GM12878 (cell line): Measurements from ENCODE around the gene MT1B. TPM values are rescaled to one million over a fixed set of nuclear protein-coding genes. Genes with fewer than 3 reads are reported as not detected.

Experiments
- CHD1 ChIP-seq: IDR thresholded peaks from 2 replicates; pipeline ENCODE4 v1.6.1; 2012; ENCODE audit warnings: low read depth, low read length, improper control_type of control experiment
- EGR1 ChIP-seq, 2 experiments: IDR thresholded peaks; 1 replicate in 1 of 2; 2 replicates in 1 of 2; pipeline ENCODE4 v1.6.1; 2011 to 2012; ENCODE audit warnings: low read depth in 2 of 2, low read length in 2 of 2, borderline replicate concordance in 1 of 2, mild to moderate bottlenecking in 1 of 2, moderate library complexity in 1 of 2
- KDM1A ChIP-seq: fragments of 200-600 bp; sonication (generic); IDR thresholded peaks from 2 replicates; pipeline ENCODE4 v1.6.1; 2016; ENCODE audit warnings: borderline replicate concordance
- MYC ChIP-seq: IDR thresholded peaks from 2 replicates; pipeline ENCODE4 v1.6.1; 2011; ENCODE audit warnings: mild to moderate bottlenecking, low read length, moderate library complexity, inconsistent platforms; ENCODE audit not compliant: insufficient read depth, insufficient replicate concordance, insufficient read length, severe bottlenecking
- RAD21 ChIP-seq: IDR thresholded peaks from 2 replicates; pipeline ENCODE4 v1.6.1; 2011; ENCODE audit warnings: mild to moderate bottlenecking, low read depth, low read length, moderate library complexity; ENCODE audit not compliant: insufficient read depth
- STAT3 ChIP-seq: IDR thresholded peaks from 2 replicates; pipeline ENCODE4 v1.6.1; 2011; ENCODE audit warnings: low read depth, low read length, improper control_type of control experiment
- TCF12 ChIP-seq: IDR thresholded peaks from 2 replicates; pipeline ENCODE4 v1.6.1; 2011; ENCODE audit warnings: low read depth, mild to moderate bottlenecking, low read length
- ZNF384 ChIP-seq: IDR thresholded peaks from 2 replicates; pipeline ENCODE4 v1.6.1; 2012; ENCODE audit warnings: low read depth, mild to moderate bottlenecking, low read length, improper control_type of control experiment, borderline replicate concordance
- ZSCAN29 ChIP-seq: fragments of 450-650 bp; IDR thresholded peaks from 2 replicates; pipeline ENCODE4 v1.6.1; 2017; ENCODE audit warnings: mild to moderate bottlenecking, moderate library complexity
- polyA plus RNA-seq, 11 experiments: library from polyadenylated mRNA; depleted of rRNA in 4 of 11; unstranded in 6 of 11; stranded (reverse) in 5 of 11; fragments of >200 nt; fragmentation: Nextera tagmentation in 4 of 11; fragmentation: Illumina TruSeq in 1 of 11; extraction: Ambion mirVana in 4 of 11; extraction: Trizol in 1 of 11; gene quantifications; 1 replicate in 1 of 11; 2 replicates in 10 of 11; pipeline versions ENCODE4 v1.2.1 to v1.2.3, GENCODE V29; 2011 to 2016; ENCODE audit warnings: inconsistent platforms in 2 of 11, missing spikeins in 2 of 11, low read depth in 1 of 11
- total RNA-seq, 4 experiments: library from RNA; depleted of rRNA in 3 of 4; stranded (reverse); fragments of >200 nt in 3 of 4; fragmentation: Illumina TruSeq in 1 of 4; extraction: Trizol in 1 of 4; gene quantifications; 2 replicates each; pipeline versions ENCODE4 v1.2.1 to v1.2.3, GENCODE V29; 2013 to 2021
- TF ChIP-seq, protein P1 (sequence below): fragments of 450-650 bp; IDR thresholded peaks from 2 replicates; pipeline ENCODE4 v1.6.1; 2017; ENCODE audit warnings: borderline replicate concordance
- TF ChIP-seq, protein P2 (sequence below): fragments of 450-650 bp; IDR thresholded peaks from 2 replicates; pipeline ENCODE4 v1.6.1; 2016; ENCODE audit warnings: mild to moderate bottlenecking, moderate library complexity, borderline replicate concordance

The MT1B gene
- total and polyA plus RNA-seq, 10 of the 15 experiments (the other 5 are each of a cell fraction or from before 2014, with no cell fraction given) = not detected

DNA sequence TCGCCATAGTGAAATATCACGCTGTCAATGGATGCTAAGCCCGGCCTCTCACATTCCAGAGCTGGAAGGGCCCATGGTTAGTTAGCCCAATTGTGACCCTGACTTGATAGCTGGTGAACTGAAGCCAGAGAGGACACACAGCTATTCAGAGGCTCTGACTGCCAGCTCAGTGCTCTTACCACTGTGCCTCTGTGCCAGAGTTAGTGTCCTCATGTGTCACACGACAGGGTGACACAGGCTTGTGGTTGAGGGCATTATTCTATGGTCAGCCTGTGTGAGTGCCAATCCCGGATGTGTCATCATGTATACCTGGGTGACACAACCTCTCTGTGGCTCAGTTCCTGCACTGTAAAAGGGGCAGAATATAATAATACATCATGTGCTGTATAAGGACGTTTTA lies 28.1 kb downstream of the MT1B start (continued):
- TF ChIP-seq RAD21 (no peak), ZSCAN29 (no peak), MYC (no peak), STAT3 (no peak), ZNF384 (no peak), KDM1A (no peak), TCF12 (no peak), CHD1 (no peak), EGR1 (IDR thresholded peaks at IDR 0.05; ENCODE audit: borderline replicate concordance in 1 of 2, low read depth in 2 of 2, low read length in 2 of 2) (no peak)
- TF ChIP-seq, protein P1, sequence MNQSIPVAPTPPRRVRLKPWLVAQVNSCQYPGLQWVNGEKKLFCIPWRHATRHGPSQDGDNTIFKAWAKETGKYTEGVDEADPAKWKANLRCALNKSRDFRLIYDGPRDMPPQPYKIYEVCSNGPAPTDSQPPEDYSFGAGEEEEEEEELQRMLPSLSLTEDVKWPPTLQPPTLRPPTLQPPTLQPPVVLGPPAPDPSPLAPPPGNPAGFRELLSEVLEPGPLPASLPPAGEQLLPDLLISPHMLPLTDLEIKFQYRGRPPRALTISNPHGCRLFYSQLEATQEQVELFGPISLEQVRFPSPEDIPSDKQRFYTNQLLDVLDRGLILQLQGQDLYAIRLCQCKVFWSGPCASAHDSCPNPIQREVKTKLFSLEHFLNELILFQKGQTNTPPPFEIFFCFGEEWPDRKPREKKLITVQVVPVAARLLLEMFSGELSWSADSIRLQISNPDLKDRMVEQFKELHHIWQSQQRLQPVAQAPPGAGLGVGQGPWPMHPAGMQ = no peak
- TF ChIP-seq, protein P2, sequence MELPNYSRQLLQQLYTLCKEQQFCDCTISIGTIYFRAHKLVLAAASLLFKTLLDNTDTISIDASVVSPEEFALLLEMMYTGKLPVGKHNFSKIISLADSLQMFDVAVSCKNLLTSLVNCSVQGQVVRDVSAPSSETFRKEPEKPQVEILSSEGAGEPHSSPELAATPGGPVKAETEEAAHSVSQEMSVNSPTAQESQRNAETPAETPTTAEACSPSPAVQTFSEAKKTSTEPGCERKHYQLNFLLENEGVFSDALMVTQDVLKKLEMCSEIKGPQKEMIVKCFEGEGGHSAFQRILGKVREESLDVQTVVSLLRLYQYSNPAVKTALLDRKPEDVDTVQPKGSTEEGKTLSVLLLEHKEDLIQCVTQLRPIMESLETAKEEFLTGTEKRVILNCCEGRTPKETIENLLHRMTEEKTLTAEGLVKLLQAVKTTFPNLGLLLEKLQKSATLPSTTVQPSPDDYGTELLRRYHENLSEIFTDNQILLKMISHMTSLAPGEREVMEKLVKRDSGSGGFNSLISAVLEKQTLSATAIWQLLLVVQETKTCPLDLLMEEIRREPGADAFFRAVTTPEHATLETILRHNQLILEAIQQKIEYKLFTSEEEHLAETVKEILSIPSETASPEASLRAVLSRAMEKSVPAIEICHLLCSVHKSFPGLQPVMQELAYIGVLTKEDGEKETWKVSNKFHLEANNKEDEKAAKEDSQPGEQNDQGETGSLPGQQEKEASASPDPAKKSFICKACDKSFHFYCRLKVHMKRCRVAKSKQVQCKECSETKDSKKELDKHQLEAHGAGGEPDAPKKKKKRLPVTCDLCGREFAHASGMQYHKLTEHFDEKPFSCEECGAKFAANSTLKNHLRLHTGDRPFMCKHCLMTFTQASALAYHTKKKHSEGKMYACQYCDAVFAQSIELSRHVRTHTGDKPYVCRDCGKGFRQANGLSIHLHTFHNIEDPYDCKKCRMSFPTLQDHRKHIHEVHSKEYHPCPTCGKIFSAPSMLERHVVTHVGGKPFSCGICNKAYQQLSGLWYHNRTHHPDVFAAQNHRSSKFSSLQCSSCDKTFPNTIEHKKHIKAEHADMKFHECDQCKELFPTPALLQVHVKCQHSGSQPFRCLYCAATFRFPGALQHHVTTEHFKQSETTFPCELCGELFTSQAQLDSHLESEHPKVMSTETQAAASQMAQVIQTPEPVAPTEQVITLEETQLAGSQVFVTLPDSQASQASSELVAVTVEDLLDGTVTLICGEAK = no peak
- TF ChIP-seq, all 136 proteins: peak for 0
